ENCODE measurements around the gene PTTG1IP. TPM values are rescaled to one million over a fixed set of nuclear protein-coding genes. Genes with fewer than 3 reads are reported as not detected.

PTTG1IP gene
- total RNA-seq, 6 experiments from 2014 or later: 241 to 290 (median 277) TPM

- Mint-ChIP-seq H3K4me3 (peak overlapping the region; percentile 96), H3K9me3 (no peaks in the 10 kb centered on the region), H3K4me1 (ENCODE audit: low read depth) (peaks cover 45% of the 10 kb centered on the region), H3K27me3 (ENCODE audit: insufficient read depth) (peaks cover 2% of the 10 kb centered on the region; the same call in 1 of the 2 replicates), H3K27ac (peak overlapping the region; percentile 12; the same call in 1 of the 2 replicates), H3K36me3 (ENCODE audit: low read depth) (peaks cover 28% of the 10 kb centered on the region)
- TF ChIP-seq CTCF (IDR thresholded peaks at IDR 0.05): no peak
- DNase-seq: no peak
Measured at GRCh38 chr21:44799646-44800045, 73.8 kb downstream of the PTTG1IP start.

Other genes with a start within 250 kb of the PTTG1IP start
- gene KRTAP10-9, start 246.6 kb downstream of the PTTG1IP start, total RNA-seq (2021; fragmentation: NEBNext Ultra II Directional; extraction: Animal tissue kit (Norgen Biotek cat#: 25700)): not detected
- gene KRTAP10-10, start 236.3 kb downstream of the PTTG1IP start, total RNA-seq (2021; fragmentation: NEBNext Ultra II Directional; extraction: Animal tissue kit (Norgen Biotek cat#: 25700)): not detected
- gene KRTAP10-11, start 227.3 kb downstream of the PTTG1IP start, total RNA-seq (2021; fragmentation: NEBNext Ultra II Directional; extraction: Animal tissue kit (Norgen Biotek cat#: 25700)): not detected
- not detected for gene KRTAP12-4, start 219.0 kb downstream of the PTTG1IP start, total RNA-seq (2021; fragmentation: NEBNext Ultra II Directional; extraction: Animal tissue kit (Norgen Biotek cat#: 25700))
- not detected for gene KRTAP12-3, start 215.8 kb downstream of the PTTG1IP start, total RNA-seq (2021; fragmentation: NEBNext Ultra II Directional; extraction: Animal tissue kit (Norgen Biotek cat#: 25700))
- gene KRTAP12-2, start 206.8 kb downstream of the PTTG1IP start, total RNA-seq (2021; fragmentation: NEBNext Ultra II Directional; extraction: Animal tissue kit (Norgen Biotek cat#: 25700)): not detected
- gene KRTAP12-1, start 191.5 kb downstream of the PTTG1IP start, total RNA-seq (2021; fragmentation: NEBNext Ultra II Directional; extraction: Animal tissue kit (Norgen Biotek cat#: 25700)): not detected
- gene KRTAP10-12, start 176.5 kb downstream of the PTTG1IP start, total RNA-seq (2021; fragmentation: NEBNext Ultra II Directional; extraction: Animal tissue kit (Norgen Biotek cat#: 25700)): not detected
- gene TSPEAR, start 162.1 kb downstream of the PTTG1IP start, total RNA-seq (2021; fragmentation: NEBNext Ultra II Directional; extraction: Animal tissue kit (Norgen Biotek cat#: 25700)): not detected
- 10 to 100 TPM; 53.5 to 73.3 (median 61.0) TPM for gene UBE2G2, start 71.9 kb downstream of the PTTG1IP start, total RNA-seq (2021; fragmentation: NEBNext Ultra II Directional; extraction: Animal tissue kit (Norgen Biotek cat#: 25700))
- gene SUMO3, start 55.6 kb downstream of the PTTG1IP start, total RNA-seq (2021; fragmentation: NEBNext Ultra II Directional; extraction: Animal tissue kit (Norgen Biotek cat#: 25700)): 100 to 1,000 TPM; 116 to 160 (median 147) TPM
- under 1 TPM in 3 of 6 experiments, not detected in 3; 0.19 to 0.45 (median 0.33) TPM for gene ITGB2, start 47.2 kb upstream of the PTTG1IP start, total RNA-seq (2021; fragmentation: NEBNext Ultra II Directional; extraction: Animal tissue kit (Norgen Biotek cat#: 25700))
- 10 to 100 TPM; 27.7 to 34.7 (median 31.5) TPM for gene SLX9, start 66.3 kb upstream of the PTTG1IP start, total RNA-seq (2021; fragmentation: NEBNext Ultra II Directional; extraction: Animal tissue kit (Norgen Biotek cat#: 25700))
- 1 to 10 TPM; 1.7 to 3.2 (median 2.2) TPM for gene ADARB1, start 200.9 kb upstream of the PTTG1IP start, total RNA-seq (2021; fragmentation: NEBNext Ultra II Directional; extraction: Animal tissue kit (Norgen Biotek cat#: 25700))